Measurements from ENCODE around the gene RUFY3. TPM values are rescaled to one million over a fixed set of nuclear protein-coding genes. Genes with fewer than 3 reads are reported as not detected.
A peak's percentile ranks its signal among the peaks of the same experiment; 100 is the strongest.

The RUFY3 gene
- total RNA-seq, 1 donor from 2014 or later: 11.7 TPM

DNA sequence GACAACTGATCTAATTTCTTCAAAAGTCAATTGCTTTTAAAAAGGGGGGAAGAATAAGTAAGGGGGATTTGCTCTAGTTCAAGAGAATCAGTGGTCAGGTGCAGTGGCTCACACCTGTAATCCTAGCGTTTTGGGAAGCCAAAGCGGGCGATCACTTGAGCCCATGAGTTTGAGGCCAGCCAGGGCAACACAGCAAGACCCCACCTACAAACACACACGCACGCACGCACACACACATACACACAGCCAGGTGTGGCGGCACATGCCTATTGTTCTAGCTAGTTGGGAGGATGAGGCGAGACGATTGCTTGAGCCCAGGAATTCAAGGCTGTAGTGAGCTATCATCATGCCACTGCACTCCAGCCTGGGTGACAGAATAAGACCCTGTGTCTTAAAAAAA lies 108.3 kb downstream of the RUFY3 start:
- H3K27me3 ChIP-seq: no peaks in the 10 kb centered on the region
- no peaks in the 10 kb centered on the region for H3K4me1 ChIP-seq
- intact Hi-C loops (cut with DNase I): no loop called here
- H3K9me3 ChIP-seq: no peaks in the 10 kb centered on the region
- H3K27ac ChIP-seq: no peak overlapping the region
- H3K36me3 ChIP-seq: peaks cover 76 to 91% of the 10 kb centered on the region in 2 donors
- DNase-seq (ENCODE audit: low spot score in 2 of 2): no peak
- TF ChIP-seq, protein P1, sequence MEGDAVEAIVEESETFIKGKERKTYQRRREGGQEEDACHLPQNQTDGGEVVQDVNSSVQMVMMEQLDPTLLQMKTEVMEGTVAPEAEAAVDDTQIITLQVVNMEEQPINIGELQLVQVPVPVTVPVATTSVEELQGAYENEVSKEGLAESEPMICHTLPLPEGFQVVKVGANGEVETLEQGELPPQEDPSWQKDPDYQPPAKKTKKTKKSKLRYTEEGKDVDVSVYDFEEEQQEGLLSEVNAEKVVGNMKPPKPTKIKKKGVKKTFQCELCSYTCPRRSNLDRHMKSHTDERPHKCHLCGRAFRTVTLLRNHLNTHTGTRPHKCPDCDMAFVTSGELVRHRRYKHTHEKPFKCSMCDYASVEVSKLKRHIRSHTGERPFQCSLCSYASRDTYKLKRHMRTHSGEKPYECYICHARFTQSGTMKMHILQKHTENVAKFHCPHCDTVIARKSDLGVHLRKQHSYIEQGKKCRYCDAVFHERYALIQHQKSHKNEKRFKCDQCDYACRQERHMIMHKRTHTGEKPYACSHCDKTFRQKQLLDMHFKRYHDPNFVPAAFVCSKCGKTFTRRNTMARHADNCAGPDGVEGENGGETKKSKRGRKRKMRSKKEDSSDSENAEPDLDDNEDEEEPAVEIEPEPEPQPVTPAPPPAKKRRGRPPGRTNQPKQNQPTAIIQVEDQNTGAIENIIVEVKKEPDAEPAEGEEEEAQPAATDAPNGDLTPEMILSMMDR (IDR thresholded peaks at IDR 0.05): no peak
- H3K4me3 ChIP-seq: no peak overlapping the region

DNA sequence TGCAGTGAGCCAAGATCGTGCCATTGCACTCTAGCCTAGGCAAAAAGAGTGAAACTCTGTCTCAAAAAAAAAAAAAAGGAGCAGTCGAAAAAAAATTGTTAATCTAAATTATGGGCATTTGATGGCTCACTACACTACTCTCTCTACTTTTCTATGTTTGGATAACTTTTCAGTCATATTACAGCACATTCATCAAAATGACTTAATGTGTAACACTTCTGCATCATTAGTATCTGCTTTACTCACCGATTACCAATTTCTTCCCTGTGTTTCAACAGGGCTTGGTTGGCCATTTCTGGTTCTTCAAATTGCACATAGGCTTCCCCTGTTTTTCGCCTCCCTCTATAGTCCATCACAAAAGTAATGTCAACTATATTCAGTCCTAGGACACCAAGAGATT lies 109.5 kb downstream of the RUFY3 start:
- no peak for DNase-seq (ENCODE audit: low spot score in 2 of 2)
- Histone ChIP-seq H3K4me3 (no peak overlapping the region), H3K27ac (no peak overlapping the region), H3K36me3 (peaks cover 68 to 82% of the 10 kb centered on the region in 2 donors), H3K4me1 (peaks cover 0 to 7% of the 10 kb centered on the region in 2 donors), H3K9me3 (no peaks in the 10 kb centered on the region), H3K27me3 (no peaks in the 10 kb centered on the region)
- intact Hi-C loops (cut with DNase I): no loop called here
- TF ChIP-seq, protein P1 (IDR thresholded peaks at IDR 0.05): no peak

GRCh38 chr4:70833675-70834074 lies 111.9 kb downstream of the RUFY3 start:
- H3K4me3 ChIP-seq: no peak overlapping the region
- intact Hi-C loops (cut with DNase I): no loop called here
- TF ChIP-seq, protein P1 (IDR thresholded peaks at IDR 0.05): no peak
- peaks cover 57 to 59% of the 10 kb centered on the region in 2 donors for H3K36me3 ChIP-seq
- no peaks in the 10 kb centered on the region for H3K9me3 ChIP-seq
- H3K4me1 ChIP-seq: peaks cover 4 to 13% of the 10 kb centered on the region in 2 donors
- no peak overlapping the region for H3K27ac ChIP-seq
- no peak for DNase-seq (ENCODE audit: low spot score in 2 of 2)
- H3K27me3 ChIP-seq: no peaks in the 10 kb centered on the region

GRCh38 chr4:70836081-70836480 lies 114.3 kb downstream of the RUFY3 start:
- H3K36me3 ChIP-seq: peaks cover 34 to 35% of the 10 kb centered on the region in 2 donors
- TF ChIP-seq, protein P1 (IDR thresholded peaks at IDR 0.05): no peak
- intact Hi-C loops (cut with DNase I): loop anchor here (5.0 kb wide), 3 partner anchors 121 to 351 kb away; no protein-coding TSS in a partner anchor
- H3K27me3 ChIP-seq: no peaks in the 10 kb centered on the region
- no peak overlapping the region for H3K27ac ChIP-seq
- peaks cover 5 to 13% of the 10 kb centered on the region in 2 donors for H3K4me1 ChIP-seq
- H3K4me3 ChIP-seq: no peak overlapping the region
- H3K9me3 ChIP-seq: no peaks in the 10 kb centered on the region
- no peak for DNase-seq (ENCODE audit: low spot score in 2 of 2)

- TF ChIP-seq, protein P1 (IDR thresholded peaks at IDR 0.05): no peak
- peaks cover 14 to 16% of the 10 kb centered on the region in 2 donors for H3K36me3 ChIP-seq
- no peak for DNase-seq (ENCODE audit: low spot score in 2 of 2)
- peak overlapping the region; percentile 88 to 95 for H3K27ac ChIP-seq
- peaks cover 5 to 13% of the 10 kb centered on the region in 2 donors for H3K4me1 ChIP-seq
- H3K4me3 ChIP-seq: peak overlapping the region; percentile 76 to 88
- no peaks in the 10 kb centered on the region for H3K27me3 ChIP-seq
- intact Hi-C loops (cut with DNase I): loop anchor here (5.0 kb wide), 3 partner anchors 119 to 349 kb away; no protein-coding TSS in a partner anchor
- no peaks in the 10 kb centered on the region for H3K9me3 ChIP-seq
These were observed 116.4 kb downstream of the RUFY3 start for GRCh38 chr4:70838204-70838603.

Data from ascending aorta (tissue), 2 donors.